ENCODE data around the gene CRB1. TPM values are rescaled to one million over a fixed set of nuclear protein-coding genes. Genes with fewer than 3 reads are reported as not detected.

Gene CRB1
- total RNA-seq, 2 donors from 2014 or later = not detected

- Mint-ChIP-seq H3K27ac (no peak overlapping the region), H3K9me3 (no peaks in the 10 kb centered on the region), H3K4me3 (no peak overlapping the region), H3K4me1 (no peaks in the 10 kb centered on the region), H3K36me3 (ENCODE audit: low read depth) (no peaks in the 10 kb centered on the region), H3K27me3 (ENCODE audit: insufficient read depth) (no peaks in the 10 kb centered on the region)
- H3K27me3 ChIP-seq (ENCODE audit: control insufficient read depth, insufficient read depth, low read length, poor library complexity, severe bottlenecking) = no peaks in the 10 kb centered on the region
- no peak overlapping the region for H3K27ac ChIP-seq (ENCODE audit: low read depth, low read length)
- no peak for DNase-seq
- H3K9ac ChIP-seq (ENCODE audit: extremely low read depth, low read length, poor library complexity, severe bottlenecking) = no peak overlapping the region
- H3K9me3 ChIP-seq (ENCODE audit: control insufficient read depth, low read length) = no peaks in the 10 kb centered on the region
- no peaks in the 10 kb centered on the region for H3K4me1 ChIP-seq (ENCODE audit: control insufficient read depth, insufficient read depth, low read length)
- TF ChIP-seq, protein P1, sequence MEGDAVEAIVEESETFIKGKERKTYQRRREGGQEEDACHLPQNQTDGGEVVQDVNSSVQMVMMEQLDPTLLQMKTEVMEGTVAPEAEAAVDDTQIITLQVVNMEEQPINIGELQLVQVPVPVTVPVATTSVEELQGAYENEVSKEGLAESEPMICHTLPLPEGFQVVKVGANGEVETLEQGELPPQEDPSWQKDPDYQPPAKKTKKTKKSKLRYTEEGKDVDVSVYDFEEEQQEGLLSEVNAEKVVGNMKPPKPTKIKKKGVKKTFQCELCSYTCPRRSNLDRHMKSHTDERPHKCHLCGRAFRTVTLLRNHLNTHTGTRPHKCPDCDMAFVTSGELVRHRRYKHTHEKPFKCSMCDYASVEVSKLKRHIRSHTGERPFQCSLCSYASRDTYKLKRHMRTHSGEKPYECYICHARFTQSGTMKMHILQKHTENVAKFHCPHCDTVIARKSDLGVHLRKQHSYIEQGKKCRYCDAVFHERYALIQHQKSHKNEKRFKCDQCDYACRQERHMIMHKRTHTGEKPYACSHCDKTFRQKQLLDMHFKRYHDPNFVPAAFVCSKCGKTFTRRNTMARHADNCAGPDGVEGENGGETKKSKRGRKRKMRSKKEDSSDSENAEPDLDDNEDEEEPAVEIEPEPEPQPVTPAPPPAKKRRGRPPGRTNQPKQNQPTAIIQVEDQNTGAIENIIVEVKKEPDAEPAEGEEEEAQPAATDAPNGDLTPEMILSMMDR (conservative IDR thresholded peaks at IDR 0.05) = no peak
- H3K36me3 ChIP-seq (ENCODE audit: control insufficient read depth, insufficient read depth, low read length) = no peaks in the 10 kb centered on the region
- H3K4me3 ChIP-seq (ENCODE audit: low read length) = no peak overlapping the region
- 90 to 92% methylated on average over 4 of the region's 4 CpGs for WGBS, 2 experiments (ENCODE audit: insufficient coverage in 1 of 2, insufficient read length in 1 of 2)
Measured at GRCh38 chr1:197287863-197288262, 19.8 kb downstream of the CRB1 start.

GRCh38 chr1:197302775-197303174 lies 34.7 kb downstream of the CRB1 start:
- no peaks in the 10 kb centered on the region for H3K4me1 ChIP-seq (ENCODE audit: control insufficient read depth, insufficient read depth, low read length)
- no peaks in the 10 kb centered on the region for H3K36me3 ChIP-seq (ENCODE audit: control insufficient read depth, insufficient read depth, low read length)
- no peaks in the 10 kb centered on the region for H3K4me1 Mint-ChIP-seq
- H3K9ac ChIP-seq (ENCODE audit: extremely low read depth, low read length, poor library complexity, severe bottlenecking) = no peak overlapping the region
- no peak for DNase-seq
- H3K27me3 ChIP-seq (ENCODE audit: control insufficient read depth, insufficient read depth, low read length, poor library complexity, severe bottlenecking) = no peaks in the 10 kb centered on the region
- H3K9me3 Mint-ChIP-seq = no peaks in the 10 kb centered on the region
- no peak overlapping the region for H3K4me3 Mint-ChIP-seq
- H3K27ac Mint-ChIP-seq = no peak overlapping the region
- no peak overlapping the region for H3K4me3 ChIP-seq (ENCODE audit: low read length)
- H3K9me3 ChIP-seq (ENCODE audit: control insufficient read depth, low read length) = no peaks in the 10 kb centered on the region
- no peak overlapping the region for H3K27ac ChIP-seq (ENCODE audit: low read depth, low read length)
- TF ChIP-seq, protein P1 (conservative IDR thresholded peaks at IDR 0.05) = no peak
- H3K27me3 Mint-ChIP-seq (ENCODE audit: insufficient read depth) = peaks cover 2% of the 10 kb centered on the region
- H3K36me3 Mint-ChIP-seq (ENCODE audit: low read depth) = no peaks in the 10 kb centered on the region

- 83 to 92% methylated on average over 1 of the region's 1 CpG for WGBS, 2 experiments (ENCODE audit: insufficient coverage in 1 of 2, insufficient read length in 1 of 2)
- no peaks in the 10 kb centered on the region for H3K4me1 Mint-ChIP-seq
- H3K27ac Mint-ChIP-seq = no peak overlapping the region
- Histone ChIP-seq H3K9ac (ENCODE audit: extremely low read depth, low read length, poor library complexity, severe bottlenecking) (no peak overlapping the region), H3K27ac (ENCODE audit: low read depth, low read length) (no peak overlapping the region), H3K4me1 (ENCODE audit: control insufficient read depth, insufficient read depth, low read length) (no peaks in the 10 kb centered on the region), H3K9me3 (ENCODE audit: control insufficient read depth, low read length) (no peaks in the 10 kb centered on the region), H3K27me3 (ENCODE audit: control insufficient read depth, insufficient read depth, low read length, poor library complexity, severe bottlenecking) (no peaks in the 10 kb centered on the region), H3K4me3 (ENCODE audit: low read length) (no peak overlapping the region), H3K36me3 (ENCODE audit: control insufficient read depth, insufficient read depth, low read length) (no peaks in the 10 kb centered on the region)
- H3K36me3 Mint-ChIP-seq (ENCODE audit: low read depth) = no peaks in the 10 kb centered on the region
- peaks cover 2% of the 10 kb centered on the region for H3K27me3 Mint-ChIP-seq (ENCODE audit: insufficient read depth)
- TF ChIP-seq, protein P1 (conservative IDR thresholded peaks at IDR 0.05) = no peak
- no peak for DNase-seq
- no peaks in the 10 kb centered on the region for H3K9me3 Mint-ChIP-seq
- no peak overlapping the region for H3K4me3 Mint-ChIP-seq
Measured at GRCh38 chr1:197303463-197303862, 35.4 kb downstream of the CRB1 start.
